GM21786 (cell line): ENCODE data around the gene SETBP1.

Source experiments
- ATAC-seq: cut with Tn5 transposase; IDR thresholded peaks from one replicate; pipeline ENCODE4 v1.9.1; 2021; ENCODE audit not compliant: unreplicated experiment

The SETBP1 gene

DNA sequence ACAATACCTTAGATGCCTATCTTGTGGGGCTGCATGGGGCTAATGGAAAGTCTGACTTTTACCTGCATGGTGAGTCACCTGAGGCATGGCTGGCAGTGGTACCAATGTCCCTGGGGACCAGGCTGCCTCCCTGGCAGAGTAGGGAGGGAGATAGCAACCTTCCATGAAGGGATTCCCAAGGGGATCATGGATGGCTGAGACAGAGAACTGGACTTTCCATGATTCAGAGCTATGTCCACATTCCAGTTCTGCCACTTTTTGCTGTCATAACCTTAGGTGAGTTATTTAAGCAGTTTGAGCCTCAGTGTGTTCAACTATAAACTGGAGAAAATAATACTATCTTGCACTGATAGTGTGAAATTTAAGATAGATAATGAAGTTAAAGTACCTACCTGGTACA, 178.6 kb downstream of the SETBP1 start:
- no peak for ATAC-seq

DNA sequence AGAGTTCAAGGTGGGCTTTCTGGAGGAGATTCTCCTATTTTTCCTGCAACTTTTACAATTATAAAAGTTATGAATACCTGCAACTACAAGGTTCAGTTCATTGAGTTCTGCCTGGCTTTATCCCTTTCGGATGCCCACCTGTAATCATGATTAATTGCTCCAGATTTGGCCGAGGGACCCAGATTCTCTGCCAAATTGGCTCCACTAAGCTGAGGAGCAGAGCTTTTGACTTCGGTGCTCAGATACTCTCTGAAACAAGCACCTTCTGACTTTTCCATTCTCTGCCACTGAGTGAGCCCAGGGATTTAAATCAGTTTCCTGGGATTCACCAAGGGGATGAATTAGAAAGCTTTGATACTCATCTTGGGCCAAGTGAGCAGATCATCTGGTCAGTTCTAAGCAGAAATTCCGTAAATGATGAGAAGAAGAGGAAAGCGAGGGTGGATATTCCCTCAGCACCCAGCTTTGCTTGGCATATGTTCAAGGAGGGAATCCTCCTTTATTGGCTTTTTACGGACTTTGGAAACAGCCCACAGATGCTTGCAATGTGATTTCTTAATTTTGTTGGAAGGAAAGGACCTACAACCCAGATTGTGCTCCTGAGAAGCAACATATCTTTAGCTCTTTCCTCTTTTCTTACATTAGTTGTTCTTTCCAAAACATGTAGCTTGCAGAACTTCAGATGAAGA, 179.2 kb downstream of the SETBP1 start:
- no peak for ATAC-seq

DNA sequence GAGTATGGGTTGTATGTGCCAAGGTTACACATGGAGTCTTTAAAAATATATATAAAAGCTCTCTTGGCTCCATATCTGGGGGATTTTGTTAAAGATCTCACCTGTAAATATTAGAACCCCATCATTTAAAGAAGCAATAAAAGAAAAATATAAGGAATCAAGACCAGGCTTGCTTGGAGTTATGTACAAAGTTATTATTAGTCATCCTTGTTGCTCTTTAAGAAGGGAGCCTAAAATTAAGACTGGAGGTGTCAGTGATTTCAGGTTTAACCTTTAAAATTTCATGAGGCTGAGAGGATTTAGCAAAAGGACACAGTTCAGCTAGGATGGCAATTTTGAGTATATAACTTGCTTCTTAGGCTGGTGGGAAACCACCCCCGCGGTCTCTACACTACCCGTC, 181.4 kb downstream of the SETBP1 start:
- no peak for ATAC-seq

DNA sequence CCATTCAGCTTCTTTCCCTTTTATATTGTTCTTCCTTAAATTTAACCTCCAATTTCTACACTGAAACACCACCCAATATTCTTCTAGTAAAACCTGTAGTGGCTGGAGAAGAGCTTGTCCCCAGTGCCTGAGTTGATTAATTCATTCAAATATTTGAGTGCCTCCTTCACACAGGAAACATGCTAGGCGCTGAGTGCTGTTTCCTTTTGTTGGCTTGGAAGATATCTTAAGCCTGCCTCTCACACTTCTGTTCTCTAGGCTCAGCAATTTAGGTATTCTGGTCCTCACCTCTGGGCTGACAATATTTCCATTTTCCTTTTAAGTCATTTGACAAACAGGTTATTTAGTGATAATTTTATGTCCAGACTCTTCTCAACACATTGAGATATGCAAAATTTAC, 185.4 kb downstream of the SETBP1 start:
- no peak for ATAC-seq

DNA sequence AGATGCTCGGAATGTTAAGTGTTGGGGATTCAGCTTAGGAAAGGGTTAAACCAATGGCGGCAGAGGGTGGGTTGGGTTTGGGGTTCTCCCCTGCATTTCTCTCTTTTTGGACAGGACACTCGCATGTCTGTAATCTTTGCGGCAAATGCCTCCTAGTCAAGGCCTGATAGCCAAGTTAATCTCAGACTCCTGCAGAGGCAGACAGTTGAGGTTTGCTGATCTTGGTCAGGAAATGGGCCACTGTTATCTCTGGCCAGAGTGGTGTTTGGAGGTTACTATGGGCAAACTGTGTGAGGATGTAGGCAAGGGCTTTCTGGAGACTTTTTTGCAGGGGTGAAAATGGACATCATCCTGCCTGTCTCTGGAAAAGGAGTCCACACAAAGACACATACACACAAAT, 188.8 kb downstream of the SETBP1 start:
- no peak for ATAC-seq

DNA sequence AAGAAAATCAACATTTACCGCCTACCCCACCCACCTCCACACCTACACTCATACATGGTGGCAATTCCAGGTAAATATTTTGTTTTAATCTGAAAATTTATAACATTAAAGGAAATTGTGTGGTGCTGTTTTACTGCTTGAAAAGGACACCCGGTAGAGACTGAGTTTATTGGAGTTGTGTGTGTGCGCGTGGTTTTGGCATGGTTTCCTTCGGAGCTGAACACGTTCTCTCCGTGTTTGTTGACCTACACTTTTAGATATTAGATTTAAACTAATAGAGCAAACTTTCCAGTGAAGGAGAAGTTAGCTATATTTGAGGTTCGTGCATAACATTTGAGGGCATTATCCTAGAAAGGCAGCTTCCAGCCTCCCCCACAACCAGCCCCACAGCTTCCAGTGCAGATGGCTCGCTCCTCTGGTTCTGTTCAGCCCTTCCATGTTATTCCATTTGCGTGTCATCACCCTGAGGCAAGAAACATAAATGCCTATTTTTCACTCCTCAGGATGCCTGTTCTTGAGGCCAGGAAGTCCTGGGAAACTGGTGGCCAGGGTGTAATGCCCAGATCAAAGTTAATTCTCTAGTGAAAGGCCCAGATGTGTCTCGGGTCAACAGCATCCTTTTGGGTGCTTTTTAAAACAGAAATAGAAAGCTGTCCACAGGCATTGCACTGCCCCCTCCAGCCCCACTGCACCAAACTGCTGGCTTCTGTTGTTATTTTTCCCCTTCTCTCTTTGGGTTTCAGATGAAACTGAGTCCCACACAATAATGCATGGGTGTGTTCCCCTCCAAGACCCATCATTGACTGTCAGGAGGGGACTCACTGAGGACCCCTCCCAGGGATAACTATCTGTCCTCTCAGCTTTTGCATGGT, 190.2 kb downstream of the SETBP1 start:
- ATAC-seq = no peak

DNA sequence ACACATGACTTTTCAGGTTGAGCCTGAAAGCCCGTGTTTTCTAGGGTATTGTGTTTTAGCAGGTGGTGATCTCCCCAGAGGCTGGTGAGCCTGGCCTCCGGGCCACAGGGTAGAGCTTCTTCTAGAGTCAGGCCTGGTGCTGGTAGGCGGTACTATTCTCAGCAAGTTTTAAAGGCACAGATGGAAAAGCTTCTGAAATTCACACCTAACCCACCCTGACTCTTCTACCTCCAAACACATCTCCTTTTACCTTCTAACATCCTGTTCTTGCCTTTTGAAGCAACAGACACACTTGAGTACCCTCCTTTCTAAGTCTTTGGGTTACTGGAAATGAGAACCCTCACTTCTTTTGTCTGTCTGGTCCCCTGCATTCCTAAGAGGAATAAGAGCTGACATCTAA, 191.1 kb downstream of the SETBP1 start:
- ATAC-seq = peak; percentile 53

DNA sequence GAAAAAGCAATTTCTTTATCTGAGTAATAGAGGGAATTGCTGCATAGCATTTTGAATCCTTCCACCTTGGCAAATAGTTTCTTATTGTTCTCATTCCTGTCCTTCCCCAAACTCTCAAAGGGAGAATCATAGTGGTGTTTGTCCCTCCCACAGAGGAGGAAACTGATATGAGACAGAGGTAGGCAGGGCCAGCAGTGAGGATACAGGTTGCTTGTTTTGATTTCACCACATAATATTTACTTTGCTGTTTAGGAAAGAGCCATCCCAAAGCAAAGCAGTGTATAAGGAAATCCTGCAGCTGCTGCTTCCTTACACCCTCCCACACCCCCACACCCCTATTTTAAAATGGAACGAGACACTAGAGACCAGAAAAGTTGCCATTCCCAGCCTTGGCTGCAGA, 195.3 kb downstream of the SETBP1 start:
- no peak for ATAC-seq

DNA sequence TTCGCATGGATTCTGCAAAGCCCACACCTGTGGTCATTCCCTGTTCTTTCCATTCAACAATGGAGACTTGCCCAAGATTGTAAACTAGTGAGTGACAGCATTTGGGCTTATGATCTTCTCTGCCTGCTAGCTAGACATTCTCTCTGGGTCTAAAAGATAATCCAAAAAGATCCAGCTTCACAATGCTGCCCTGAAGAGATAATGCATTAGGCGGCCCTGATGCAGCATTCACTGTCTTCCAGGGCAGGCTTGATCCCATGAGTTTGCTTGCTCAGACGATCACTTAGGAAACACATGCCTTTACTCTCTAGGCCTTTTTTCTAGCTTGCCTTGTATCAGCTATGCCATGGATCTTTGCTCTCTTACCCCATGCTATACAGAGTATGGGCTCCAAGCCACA, 196.1 kb downstream of the SETBP1 start:
- no peak for ATAC-seq

DNA sequence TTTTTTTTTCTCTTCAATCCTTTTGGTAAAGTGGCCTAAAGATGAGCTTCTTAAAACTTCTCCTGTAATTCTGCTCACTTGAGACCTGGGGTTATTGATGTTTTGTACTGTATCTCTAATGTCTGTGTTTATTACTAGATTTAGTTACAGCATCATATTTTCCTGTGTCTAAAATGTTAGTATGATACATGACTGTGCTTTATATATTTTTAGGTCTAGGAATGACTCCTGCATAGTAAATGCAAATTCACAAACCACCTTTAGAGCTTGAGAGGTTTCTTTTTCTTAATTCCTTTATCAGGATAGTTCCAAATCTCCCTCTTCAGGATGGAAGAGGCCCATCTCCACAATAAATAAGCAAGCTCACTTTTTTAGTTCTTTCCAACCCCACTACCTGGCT, 197.6 kb downstream of the SETBP1 start:
- ATAC-seq = no peak

DNA sequence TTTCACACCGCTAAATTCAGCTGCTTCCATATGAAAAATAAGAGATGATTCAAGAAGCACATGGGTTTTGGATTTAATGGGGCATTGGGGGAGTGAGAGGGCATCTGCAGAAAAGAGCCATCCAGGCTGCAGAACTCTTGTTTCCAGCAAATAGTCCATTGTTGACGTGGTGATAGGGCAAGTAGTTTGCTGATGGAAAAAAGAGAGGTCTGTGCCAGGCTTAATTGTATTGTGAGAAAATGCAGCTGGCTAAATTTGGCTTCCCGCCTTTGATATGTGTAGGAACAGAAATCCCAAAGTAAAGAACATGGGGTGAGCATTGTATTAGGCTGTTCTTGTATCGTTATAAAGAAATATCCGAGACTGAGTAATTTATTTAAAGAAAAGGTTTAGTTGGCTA, 199.5 kb downstream of the SETBP1 start:
- no peak for ATAC-seq

DNA sequence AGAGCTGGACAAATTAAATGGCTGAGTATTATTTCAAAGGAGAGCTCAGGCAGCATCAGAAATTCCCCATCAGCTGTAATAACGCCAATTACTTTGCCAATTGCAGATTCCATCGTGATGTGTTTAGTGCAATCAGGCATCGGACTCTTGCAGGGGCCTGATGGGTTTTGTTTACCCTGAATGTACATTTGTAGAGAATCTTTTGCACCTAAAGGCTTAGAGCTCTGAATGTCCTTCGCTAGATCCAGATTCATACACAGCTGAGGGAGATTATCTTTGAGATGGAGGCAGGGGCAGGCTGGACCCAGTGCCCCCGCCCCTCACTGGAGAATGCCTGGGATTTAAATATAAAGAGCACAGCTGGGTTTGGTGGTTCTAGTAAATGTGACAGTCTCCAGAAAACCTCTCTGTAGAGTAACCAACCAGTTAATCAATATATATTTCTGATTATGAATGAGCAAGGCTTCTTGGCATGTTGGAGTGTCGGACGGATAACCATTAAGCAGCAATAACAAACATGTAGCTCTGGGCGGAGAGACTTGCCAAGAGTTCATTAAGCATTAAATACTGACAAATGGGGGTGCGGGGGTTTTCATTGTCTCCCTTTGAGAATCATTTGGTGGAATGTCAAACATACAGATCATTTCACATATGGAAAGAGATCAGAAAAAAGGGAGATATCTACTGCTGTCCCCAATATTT, 200.9 kb downstream of the SETBP1 start:
- ATAC-seq = no peak

DNA sequence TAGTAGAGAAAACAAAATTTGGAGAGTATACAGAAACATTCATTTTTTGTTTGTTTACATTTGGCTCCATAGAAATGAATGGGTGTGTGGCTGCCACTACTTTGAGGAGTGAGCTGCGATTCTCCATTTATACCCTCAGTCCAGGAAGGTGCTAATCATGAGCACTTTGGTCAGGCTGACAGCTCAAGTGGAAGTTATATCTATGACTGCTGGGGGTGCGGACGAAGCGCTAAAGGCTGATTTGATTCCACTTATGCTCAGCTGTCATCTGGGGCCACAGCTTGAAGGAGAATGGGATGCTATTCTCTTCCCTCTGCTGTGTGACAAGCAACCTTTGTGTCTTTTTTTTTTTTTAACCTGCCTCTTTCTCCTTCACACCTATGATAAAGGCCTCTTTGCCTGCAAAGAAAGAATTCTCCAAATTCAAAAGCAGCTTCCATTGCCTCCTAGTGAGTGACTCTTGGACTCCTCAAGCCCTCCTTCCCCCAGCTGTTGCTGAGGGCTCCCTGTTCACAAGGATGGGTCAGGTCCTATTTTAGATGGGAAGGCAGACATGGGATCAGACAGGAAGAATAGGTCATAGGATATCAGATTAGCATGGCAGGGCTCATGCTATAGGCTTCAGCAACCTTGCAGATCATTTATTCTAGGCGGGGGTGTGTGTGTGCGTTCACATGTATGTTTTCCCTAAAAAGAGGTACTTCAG, 201.6 kb downstream of the SETBP1 start:
- ATAC-seq = no peak

DNA sequence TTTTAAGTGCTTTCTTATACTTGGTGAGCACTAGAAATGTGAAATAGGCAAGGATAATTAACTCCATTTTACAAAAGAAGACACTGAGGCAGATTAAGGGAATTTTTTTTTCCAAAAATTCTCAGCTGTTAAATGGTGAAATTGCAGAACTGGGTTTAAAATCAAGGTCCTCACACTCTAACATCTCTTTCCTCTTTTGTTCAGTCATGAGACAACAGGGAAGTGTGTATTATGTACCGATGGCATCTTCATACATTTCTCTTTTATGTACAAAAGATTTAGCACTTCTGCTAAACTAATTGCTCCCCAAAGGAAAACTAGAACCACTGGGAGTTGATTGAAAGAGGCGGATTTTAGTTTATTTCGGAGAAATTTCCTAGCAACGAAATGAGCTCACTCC, 203.0 kb downstream of the SETBP1 start:
- no peak for ATAC-seq

DNA sequence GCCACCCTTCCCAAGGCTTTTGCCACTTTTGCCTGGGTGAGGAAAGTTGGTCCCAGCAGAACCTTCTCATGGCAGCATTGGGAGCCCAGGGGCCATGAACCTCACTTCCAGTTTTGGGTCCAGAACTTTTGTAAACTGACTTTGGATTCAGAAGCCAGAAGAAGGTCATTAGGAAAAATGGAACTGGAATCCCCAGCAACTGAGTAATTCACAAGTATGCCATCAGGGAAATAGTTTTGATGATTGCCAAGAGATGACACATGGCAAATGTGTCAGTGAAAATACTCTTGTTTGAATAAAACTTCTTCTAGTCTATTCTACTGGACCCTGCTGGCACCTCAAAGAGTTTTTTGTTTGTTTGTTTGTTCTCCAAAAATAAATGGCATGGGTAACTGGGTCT, 203.7 kb downstream of the SETBP1 start:
- no peak for ATAC-seq

DNA sequence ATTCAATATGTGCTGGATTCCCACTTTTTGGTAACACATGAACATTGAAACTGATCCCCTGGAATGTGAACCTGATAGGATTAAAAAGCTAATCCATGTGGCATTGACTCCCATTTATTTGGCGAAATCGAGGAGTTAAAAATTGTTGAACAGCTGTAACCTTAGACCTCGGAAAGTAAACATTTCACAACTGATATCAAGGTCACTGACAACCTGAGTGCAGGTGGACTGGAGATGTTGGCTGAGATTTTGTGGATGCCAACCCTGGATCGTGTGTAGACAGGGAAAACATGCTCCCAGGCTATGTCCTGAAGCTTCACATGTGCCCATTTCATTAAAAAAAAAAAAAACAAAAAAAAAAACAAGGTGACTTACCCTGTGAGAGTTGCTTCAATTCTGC, 204.8 kb downstream of the SETBP1 start:
- ATAC-seq = no peak

DNA sequence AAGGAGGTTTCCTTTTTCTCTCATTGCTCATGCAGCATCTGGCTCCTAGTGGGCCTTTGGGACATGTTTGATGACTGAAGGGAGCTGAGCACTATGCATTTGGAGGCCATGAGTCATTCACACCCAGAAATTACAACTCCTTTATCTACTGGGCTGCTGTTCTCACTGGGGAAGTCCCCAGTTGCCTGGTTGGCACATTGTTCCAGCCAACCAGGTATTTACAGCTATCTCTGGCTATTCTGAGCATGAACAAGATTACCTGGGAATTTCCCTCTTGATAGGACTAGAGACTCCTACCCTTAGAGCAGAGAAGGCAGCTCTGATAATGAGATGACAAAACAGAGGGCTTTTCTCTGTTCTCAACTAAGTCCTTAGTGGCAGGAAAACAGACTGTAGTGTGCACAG, 206.5 kb downstream of the SETBP1 start:
- peak; percentile 92 for ATAC-seq

DNA sequence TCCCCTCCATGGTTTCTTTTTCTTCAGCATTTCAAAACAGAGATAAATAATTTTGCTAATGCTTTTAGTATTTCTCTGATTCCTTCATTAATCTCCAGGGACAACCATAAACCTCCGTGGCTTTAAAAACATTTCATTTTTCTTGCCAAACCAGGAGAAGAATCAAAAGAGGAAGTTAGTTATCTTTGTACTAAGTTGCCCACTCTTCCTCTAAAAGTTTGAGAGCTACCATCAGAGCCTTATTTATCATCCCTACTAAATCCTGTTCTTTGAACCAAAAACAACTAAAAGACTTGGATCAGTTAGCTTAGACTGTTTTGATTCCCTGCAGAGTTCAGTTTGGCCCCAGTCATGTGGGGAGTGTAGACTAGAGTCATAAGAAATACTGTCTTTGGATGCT, 208.4 kb downstream of the SETBP1 start:
- ATAC-seq = no peak

DNA sequence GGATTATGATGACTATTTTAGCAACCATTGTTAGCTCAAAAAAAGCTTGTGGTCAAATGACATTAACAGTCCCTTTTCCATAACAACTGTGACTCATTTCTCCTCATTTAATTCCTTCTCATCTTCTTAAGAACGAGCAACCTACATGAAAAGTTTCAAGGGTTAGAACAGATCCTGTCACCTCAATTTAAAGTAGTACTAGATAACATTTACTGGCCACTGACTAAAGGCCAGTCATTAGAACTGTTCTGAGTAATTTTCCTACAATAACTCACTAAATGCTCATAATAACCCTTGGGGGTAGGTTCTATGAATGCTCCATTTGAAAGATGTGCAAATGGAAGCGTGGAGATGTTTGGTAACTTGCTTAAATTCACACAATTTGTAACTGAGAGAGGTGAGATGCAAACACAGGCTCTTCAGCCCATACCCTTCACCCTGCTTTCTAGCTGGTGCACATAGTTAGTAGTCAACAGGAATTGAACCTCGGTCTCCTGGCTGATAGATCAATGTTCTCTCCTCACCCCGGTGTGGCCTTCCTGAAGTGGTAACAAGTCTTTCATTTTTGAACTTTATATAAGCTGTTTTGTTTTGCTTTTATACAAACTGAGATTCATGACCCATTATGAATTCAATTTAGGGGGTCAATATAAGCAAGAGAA, 212.5 kb downstream of the SETBP1 start:
- ATAC-seq = no peak

DNA sequence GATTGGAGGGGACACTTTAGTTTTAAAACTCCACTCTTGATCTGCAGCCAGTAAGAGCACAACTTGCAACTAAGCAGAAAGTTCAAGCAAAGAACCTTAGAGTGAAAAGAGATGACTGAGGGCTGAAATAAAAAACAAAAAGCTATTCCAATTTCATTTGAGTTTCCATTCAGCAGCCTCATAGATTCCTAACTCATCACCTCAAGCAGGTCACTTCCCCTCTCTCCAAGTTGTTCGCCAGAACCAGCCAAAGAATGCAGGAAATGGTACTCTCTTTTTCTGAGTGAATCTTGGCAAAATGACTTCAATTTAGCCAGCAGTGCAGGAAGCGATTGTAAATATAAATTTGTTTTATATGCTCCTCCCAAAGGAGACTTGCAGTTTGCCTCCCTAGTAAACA, 213.3 kb downstream of the SETBP1 start:
- ATAC-seq = no peak
